Measurements from ENCODE around the gene GEMIN7.

GEMIN7 gene

GRCh38 chr19:45135176-45135885 is 56.3 kb downstream of the GEMIN7 start:
- H3K27me3 ChIP-seq (ENCODE audit: control insufficient read depth, insufficient read depth, low read length) = no peaks in the 10 kb centered on the region

GRCh38 chr19:45136507-45137178 is 57.6 kb downstream of the GEMIN7 start:
- no peak overlapping the region for H3K4me3 ChIP-seq (ENCODE audit: low read depth, low read length)
- H2AFZ ChIP-seq = no peak overlapping the region
- no peak for TF ChIP-seq CTCF (IDR thresholded peaks at IDR 0.05)
- H3K79me2 ChIP-seq = peaks cover 48% of the 10 kb centered on the region
- H3K4me2 ChIP-seq (ENCODE audit: low read length) = no peak overlapping the region
- no peak overlapping the region for H3K27ac ChIP-seq
- H3K4me1 ChIP-seq = no peaks in the 10 kb centered on the region
- H3K36me3 ChIP-seq (ENCODE audit: control insufficient read depth, insufficient read depth, low read length) = no peaks in the 10 kb centered on the region
- H3K9me3 ChIP-seq (ENCODE audit: control insufficient read depth, low read length) = no peaks in the 10 kb centered on the region
- H3K27me3 ChIP-seq (ENCODE audit: control insufficient read depth, insufficient read depth, low read length) = no peaks in the 10 kb centered on the region
- no peak overlapping the region for H3K9ac ChIP-seq

More at GRCh38 chr19:45135176-45135885, 56.3 kb downstream of the GEMIN7 start:
- Histone ChIP-seq H3K36me3 (ENCODE audit: control insufficient read depth, insufficient read depth, low read length) (no peaks in the 10 kb centered on the region), H3K4me3 (ENCODE audit: low read depth, low read length) (no peak overlapping the region), H3K9me3 (ENCODE audit: control insufficient read depth, low read length) (no peaks in the 10 kb centered on the region), H3K9ac (no peak overlapping the region), H3K27ac (no peak overlapping the region), H3K79me2 (peaks cover 37% of the 10 kb centered on the region), H3K4me2 (ENCODE audit: low read length) (no peak overlapping the region), H2AFZ (no peak overlapping the region), H3K4me1 (no peaks in the 10 kb centered on the region)
- TF ChIP-seq CTCF (IDR thresholded peaks at IDR 0.05) = no peak

GRCh38 chr19:45137179-45137761 is 58.2 kb downstream of the GEMIN7 start:
- Histone ChIP-seq H3K4me2 (ENCODE audit: low read length) (no peak overlapping the region), H3K4me1 (no peaks in the 10 kb centered on the region), H3K36me3 (ENCODE audit: control insufficient read depth, insufficient read depth, low read length) (no peaks in the 10 kb centered on the region), H3K9me3 (ENCODE audit: control insufficient read depth, low read length) (no peaks in the 10 kb centered on the region), H3K4me3 (ENCODE audit: low read depth, low read length) (no peak overlapping the region), H3K27ac (no peak overlapping the region), H3K27me3 (ENCODE audit: control insufficient read depth, insufficient read depth, low read length) (no peaks in the 10 kb centered on the region), H3K79me2 (peaks cover 53% of the 10 kb centered on the region), H2AFZ (no peak overlapping the region), H3K9ac (no peak overlapping the region)
- TF ChIP-seq CTCF (IDR thresholded peaks at IDR 0.05) = no peak

- Histone ChIP-seq H3K27me3 (ENCODE audit: control insufficient read depth, insufficient read depth, low read length) (no peaks in the 10 kb centered on the region), H3K79me2 (peaks cover 62% of the 10 kb centered on the region), H3K36me3 (ENCODE audit: control insufficient read depth, insufficient read depth, low read length) (no peaks in the 10 kb centered on the region), H3K4me1 (no peaks in the 10 kb centered on the region), H2AFZ (no peak overlapping the region), H3K4me2 (ENCODE audit: low read length) (no peak overlapping the region), H3K4me3 (ENCODE audit: low read depth, low read length) (no peak overlapping the region), H3K9ac (no peak overlapping the region), H3K9me3 (ENCODE audit: control insufficient read depth, low read length) (no peaks in the 10 kb centered on the region), H3K27ac (no peak overlapping the region)
- no peak for TF ChIP-seq CTCF (IDR thresholded peaks at IDR 0.05)
These were observed 59.3 kb downstream of the GEMIN7 start for GRCh38 chr19:45138303-45138751.

Data from parathyroid adenoma (tissue), 2 donors.